Right renal pelvis (tissue), 4 donors: ENCODE data around the gene LRRTM3. TPM values are rescaled to one million over a fixed set of nuclear protein-coding genes. Genes with fewer than 3 reads are reported as not detected.
A peak's percentile ranks its signal among the peaks of the same experiment; 100 is the strongest.

Experiments
- DNase-seq, 4 donors: peaks; one replicate each; pipeline ENCODE4 v3.0.0-alpha.2; 2013; ENCODE audit warnings: low read depth in 4 of 4, low spot score in 3 of 4, missing footprints in 1 of 4
- polyA plus RNA-seq, 4 donors: library from polyadenylated mRNA; unstranded; fragments of 120-200 nt; gene quantifications; one replicate each; pipeline ENCODE4 v1.2.1, GENCODE V29; 2013; ENCODE audit not compliant: insufficient read length in 4 of 4

The LRRTM3 gene
- polyA plus RNA-seq, 4 donors = 4.2 to 6.6 (median 5.3) TPM

DNA sequence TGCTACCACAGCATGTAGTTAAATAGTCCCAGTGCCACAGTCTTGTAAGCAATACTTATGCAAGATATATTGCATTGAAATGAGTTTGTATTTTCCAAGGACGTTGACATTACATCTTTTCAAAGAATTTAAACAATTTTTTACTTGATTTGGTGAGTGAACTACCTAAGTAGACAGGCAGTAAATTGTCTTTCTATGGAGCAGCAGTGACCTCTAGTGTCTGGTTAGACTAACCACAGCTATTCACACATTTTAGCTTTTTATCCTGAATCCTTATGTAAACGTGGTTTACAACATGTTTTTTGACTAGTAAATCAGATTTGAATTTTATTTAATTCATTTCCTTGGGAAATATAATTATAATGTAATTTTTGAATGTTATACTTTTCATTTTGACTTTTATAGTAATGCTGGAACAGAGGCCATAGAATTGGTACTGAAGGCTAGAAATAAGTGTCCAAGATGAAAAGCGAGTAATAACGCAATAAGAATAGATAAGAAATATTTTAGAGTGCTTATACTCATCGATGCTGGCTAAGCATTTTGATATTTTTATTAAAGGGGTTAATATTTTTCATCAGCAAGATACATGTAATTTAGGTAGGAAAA, 5.6 kb downstream of the LRRTM3 start:
- DNase-seq = peak in 3 of 4 donors; percentile 47 to 61 (median 54)

DNA sequence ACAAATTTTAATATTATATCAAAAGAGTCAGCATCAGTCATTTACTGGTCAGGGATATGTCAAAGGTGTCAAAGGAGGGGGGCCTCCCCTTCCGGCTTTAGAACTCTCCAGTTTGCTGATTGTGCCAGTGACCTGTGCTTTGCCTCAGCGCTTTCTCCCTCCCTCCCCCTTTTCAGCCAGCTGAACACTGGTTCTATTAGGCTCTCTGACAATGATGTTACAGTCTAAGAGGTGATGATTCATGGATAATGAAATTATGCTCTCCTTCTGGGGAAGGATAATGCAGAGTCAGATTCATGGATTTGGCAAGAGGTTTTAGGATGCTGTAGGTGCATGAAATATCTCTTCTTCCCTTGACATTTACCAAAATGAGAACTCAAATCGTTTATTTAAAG, 6.1 kb downstream of the LRRTM3 start:
- no peak for DNase-seq

DNA sequence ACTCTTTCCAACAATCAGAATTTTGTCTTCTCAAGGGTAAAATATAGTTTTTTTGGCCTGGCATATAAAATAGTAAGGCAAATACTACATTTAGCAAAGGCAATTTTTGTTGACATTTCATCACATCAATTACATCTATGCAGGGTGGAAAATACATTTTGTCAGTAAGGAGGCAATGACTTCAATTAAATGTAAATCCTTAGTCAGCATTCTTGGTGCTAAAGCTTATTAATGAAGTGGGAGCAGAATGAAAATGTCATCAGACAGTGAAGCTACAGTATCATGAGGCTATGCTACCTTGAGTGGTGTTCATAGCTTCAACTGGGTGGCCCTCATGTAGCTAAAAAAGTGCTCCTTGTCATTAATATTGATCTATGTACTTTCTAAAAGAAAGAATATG, 8.9 kb downstream of the LRRTM3 start:
- no peak for DNase-seq

DNA sequence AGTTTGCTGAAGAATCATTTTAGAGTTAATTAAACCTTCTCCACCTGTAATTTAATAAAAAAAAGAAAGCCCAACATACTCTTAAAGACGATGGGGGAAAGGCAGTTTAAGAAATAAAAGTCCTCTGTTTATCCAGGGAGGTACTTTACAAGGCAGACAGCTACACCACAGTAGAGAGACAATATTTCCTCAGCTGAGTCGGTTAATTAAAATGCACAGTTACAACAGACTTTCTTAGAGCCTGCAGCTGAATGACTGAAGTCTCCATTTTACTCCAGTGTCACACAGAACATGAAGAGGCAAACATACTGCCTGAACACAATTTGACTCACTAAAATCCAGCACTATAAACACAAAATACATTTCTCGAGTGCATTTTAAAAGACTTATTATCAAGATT, 15.1 kb downstream of the LRRTM3 start:
- DNase-seq = no peak

DNA sequence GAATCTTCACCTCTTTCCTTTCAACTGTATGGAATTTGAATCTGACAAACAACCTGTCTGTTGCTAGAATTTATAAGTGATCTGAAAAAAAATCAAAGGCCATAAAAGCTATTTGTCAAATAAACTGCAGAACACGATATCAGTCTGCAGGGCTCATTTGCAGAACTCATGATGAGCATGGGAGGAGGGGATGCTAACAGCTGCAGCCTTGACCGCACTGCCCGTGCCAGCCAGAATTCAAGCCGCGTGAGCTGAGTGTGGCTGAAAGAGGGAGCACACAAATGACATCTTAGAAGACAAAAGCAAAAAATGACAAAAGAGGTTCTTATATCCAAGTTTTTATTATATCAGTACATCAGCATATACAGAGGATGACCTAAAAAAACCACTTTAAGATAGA, 15.7 kb downstream of the LRRTM3 start:
- DNase-seq = no peak

DNA sequence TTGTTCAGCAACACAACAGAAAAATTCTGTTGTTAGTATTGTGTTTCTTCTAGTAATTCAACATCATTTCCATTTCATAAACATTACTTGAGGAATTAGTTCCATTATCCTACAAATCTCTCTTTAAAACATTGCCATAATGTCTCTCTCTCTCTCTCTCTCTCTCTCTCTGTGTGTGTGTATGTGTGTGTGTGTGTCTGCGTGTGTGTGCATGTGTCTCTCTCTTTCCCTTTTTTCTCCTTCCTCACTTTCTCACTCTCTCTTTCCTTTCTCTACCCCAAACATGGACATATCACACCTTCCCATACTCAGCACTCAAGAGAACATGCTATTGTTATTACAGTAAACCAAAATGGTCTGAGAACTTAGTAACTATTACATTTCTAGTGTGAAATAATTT, 16.6 kb downstream of the LRRTM3 start:
- DNase-seq = no peak

DNA sequence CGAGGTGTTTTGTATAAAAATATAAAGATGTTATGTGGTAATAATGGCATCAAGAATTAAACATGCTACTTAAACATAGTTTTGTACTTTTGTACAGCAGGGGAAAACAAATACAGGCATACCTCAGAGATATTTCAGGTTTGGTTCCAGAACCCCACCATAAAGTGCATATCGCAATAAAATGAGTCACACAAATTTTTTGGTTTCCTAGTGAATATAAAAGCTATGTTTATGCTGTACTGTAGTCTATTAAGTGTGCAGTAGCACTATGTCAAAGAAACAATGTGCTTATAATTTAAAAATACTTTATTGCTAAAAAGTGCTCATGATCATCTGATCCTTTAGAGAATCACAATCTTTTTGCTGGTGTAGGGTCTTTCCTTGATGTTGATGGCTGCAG, 17.8 kb downstream of the LRRTM3 start:
- DNase-seq = no peak

DNA sequence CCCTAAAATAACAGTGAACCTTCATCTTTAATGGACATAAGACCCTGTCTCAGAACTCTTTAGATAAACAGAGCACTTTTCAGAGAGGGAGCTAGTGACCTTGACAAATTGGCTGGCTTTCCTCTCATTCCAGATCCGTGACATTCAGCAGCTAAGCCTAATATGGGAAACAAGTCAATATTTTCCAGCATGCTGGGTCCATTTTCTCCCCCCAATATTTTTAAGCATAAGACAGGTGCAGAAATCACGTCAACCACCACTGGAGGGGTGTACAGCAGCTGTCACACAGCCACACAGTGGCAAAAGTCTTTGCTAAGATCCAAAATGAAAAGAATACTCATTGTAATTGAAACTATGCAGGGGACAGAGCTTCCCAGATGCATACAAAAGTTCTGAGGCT, 26.1 kb downstream of the LRRTM3 start:
- no peak for DNase-seq

DNA sequence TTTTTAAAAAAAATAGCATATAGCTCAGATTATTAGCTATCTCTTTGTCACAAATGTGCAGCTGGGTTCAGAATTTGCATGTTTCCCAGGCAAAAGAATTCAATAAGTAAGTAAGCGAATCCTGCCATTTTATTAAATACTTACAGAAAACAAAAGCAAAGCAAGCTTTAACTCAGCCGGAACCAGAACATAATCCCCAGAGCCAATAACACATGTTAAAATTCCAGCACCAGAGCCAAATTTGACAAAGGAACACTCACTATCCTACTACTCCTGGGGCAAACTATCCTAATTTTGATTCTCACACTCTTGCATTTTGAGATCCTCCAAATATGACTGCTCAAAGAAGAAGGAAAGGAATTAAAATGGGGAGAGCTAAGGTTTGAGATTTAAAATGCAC, 32.6 kb downstream of the LRRTM3 start:
- DNase-seq = no peak

DNA sequence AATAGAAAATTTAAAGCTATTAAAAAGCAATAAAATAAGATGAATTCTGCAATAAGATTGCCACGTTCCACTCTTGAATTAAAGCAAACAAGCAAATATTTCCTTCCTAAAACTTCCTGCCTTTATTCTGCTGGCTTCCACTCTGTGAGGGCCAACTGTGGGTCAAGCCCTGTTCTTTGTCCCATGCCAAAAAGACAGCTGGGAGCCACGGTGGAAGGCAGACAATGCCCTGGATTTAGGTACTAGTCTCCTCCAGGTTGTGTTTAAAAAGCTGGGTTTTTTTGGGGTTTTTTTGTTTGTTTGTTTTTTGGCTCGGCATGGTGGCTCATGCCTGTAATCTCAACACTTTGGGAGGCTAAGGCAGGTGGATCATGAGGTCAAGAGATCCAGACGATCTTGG, 39.1 kb downstream of the LRRTM3 start:
- no peak for DNase-seq

DNA sequence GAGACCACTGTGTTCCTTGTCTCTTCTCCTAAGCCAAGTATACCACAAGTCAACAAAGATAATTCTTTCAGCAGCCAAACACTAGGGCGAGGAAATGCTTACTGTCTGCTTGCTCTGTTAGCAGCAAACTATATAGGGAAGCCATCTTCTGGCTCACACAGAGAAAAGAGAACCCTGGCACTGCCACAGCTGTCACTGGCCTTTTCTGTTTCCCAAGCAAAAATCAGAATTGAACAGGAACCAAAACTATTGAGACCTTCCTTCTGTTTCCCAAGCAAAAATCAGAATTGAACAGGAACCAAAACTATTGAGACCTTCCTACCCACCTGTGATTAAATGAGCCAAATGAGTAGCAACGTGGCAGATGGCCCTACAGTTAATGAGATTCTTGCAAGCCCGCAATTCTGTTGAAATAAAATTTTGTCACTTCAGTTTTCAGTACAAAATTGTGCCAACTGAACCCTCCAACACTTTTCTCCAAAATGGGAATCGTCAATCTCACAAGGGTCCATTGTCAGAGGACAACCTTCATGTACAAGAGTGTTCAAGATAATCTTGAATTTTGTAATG, 54.5 kb downstream of the LRRTM3 start:
- no peak for DNase-seq

DNA sequence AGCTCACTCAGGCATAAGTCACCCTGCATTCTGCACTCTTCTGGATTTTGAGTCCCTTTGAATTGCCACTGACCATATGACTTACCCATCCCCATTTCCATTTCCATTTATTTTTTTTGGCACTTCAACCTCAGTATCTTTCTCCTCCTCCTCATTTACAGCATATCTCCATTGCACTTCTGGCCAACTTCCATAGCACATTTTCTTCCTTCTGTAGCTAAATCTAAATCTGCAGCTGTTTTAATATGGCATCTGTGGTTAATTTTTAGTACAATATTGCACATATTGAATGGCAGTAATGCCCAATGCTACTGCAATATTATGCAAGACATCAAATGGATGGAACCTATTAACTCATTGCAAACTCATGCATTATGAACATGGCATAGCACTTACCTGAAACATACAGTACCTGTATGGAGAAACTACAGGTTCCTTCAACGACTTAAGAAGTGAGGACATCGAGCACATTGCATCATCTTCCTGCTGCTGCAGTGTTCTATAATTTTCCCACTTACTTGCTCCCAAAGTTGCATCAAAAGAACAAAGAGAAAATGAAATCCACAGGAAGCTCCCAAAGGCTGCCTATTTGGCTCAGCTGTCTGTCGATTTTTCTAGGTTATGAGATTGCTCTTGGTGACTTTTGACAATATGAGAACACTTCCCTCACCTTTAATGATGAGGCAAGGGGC, 55.7 kb downstream of the LRRTM3 start:
- DNase-seq = no peak

DNA sequence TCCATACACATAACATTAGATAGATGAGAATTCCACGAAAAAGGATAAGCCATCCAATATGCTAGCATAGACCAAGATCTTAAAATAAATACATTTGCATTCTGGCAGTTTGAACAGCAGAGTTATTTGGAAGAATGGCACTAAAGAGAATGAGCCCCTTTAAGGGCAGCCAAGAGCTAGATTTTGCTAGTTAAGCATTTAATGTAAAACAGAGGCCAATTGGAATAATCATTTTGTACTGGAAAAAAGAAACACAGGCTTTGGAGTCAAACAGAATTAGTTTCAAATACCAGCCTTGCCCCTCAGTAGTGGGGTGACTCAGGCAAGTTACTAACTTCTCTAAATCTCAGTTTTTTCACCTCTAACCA, 56.2 kb downstream of the LRRTM3 start:
- no peak for DNase-seq

DNA sequence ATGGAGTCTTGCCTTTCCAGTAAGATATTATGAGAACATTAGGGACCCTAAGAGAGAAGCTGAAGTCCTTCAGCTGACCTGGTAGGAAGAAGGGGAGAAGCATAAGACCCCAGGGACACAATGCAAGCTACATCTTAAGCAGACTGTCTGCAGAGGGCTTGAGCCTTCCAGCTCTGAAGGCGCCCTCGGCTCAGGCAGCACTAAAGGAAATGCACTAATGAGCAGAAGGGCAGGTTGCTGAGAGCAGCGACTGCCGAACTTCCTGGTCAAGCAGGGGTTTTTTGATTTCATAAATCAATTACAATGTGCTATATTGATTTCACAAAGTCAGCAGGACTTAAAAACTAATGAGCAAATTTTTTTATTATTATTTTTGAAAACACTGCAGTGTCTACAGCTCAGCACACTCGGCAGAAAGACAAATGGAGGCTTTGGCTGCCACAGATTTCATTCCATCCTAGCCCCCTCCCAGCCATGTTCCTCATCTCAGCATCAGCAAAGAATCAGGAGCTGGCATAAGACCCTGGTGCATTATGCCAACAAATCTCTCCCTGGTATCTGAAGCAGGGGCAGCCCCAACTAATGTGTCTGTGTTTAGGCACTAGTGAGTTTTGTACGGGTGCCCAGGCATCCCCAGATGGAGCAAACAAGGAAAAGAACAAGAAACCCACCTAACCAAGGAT, 57.1 kb downstream of the LRRTM3 start:
- no peak for DNase-seq

DNA sequence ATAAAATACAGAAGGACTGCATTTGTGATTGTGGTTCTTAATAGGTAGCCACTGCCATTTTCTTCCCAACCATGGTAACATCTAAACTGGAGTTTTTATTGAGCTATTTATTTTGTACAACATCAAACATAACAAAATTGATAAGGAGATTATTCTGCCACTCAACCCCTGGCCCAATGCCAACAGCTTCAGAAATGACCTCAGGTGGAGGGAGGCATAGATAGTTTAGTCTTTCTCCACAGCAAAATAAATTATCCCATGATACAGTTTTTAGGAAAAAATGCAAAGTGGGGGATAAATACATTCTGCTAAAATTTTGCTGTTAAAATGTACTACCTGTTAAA, 57.6 kb downstream of the LRRTM3 start:
- no peak for DNase-seq

DNA sequence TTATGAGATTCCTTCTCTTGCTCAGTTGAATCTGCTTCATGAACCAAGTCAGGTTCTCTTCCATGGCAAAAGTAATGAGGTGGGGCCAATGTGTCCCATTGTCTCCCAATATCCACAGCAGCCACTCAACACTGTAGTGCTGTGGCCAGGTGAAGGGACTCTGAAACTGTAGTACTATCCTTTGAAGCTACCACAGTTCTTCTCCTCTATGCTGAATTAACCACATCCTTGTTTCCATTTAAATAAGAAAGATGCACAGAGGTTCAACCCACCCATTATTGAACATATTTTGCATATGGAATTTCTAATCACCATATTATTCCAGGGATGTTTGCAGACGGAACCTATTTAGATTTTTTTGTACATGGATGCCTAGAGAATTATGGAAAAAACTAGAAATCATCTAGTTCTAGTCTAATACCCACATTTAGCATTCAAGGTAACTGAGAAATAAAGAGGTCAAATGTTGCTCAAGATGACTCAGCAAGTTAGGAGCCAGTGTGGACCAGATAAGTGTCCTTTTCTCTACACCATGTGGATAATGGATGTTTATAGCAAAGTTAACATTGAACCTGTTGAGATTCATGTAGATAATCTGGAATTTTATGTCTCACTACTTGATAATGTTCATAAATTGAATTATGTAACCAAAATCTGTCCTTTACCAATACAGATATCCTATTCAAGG, 64.5 kb downstream of the LRRTM3 start:
- DNase-seq = no peak

DNA sequence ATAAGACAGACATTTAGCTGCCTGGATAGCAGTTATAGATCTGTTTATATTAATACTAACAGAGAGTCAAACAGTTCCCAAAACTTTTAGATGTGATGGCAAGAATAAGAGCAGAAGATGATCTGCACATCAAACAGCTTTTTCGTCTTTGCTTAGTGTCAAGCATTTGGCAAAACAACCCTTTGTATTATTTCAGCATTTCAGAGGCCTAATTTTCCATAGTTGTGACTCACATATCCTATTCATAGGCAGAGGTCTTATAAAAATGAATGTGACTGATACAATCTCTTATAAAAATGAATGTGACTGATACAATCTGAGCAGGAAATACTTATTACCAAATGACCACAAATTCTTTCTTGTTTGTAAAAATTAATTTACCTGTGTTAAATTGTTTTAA, 71.2 kb downstream of the LRRTM3 start:
- no peak for DNase-seq

DNA sequence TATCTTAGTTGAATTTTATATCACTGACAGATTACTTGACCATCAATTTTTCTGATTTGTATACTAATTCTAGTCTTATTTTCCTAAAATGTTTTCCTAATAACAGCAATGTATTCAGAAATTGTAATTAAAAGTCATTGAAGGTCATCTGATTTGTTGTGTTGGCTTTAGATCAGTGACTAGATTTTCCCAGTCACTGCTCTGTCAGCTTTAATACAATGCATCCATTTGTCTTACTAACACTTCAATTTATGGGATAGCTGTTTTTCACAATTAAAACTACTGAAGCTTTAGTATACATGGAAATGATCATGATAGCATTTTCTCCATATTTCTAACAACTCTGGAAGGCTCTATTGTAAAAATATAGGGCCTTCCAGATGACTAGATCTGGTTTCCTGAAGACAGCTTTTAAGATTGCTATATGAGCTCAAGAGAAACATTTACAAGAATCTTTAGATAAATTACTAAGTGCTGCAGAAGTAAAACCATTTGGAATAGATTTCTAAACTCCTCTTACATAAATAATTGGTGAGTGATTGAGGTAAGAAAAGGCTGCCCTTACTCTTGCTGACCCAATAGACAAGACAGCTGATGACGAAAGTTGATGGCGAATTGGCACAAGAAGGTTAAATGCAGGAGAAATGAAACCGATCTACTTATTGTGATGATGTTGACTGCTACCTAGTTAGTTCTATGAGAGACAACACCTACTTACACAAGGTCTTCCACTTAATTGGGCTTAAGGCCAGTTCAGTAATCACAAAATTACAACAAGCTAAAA, 74.1 kb downstream of the LRRTM3 start:
- no peak for DNase-seq

DNA sequence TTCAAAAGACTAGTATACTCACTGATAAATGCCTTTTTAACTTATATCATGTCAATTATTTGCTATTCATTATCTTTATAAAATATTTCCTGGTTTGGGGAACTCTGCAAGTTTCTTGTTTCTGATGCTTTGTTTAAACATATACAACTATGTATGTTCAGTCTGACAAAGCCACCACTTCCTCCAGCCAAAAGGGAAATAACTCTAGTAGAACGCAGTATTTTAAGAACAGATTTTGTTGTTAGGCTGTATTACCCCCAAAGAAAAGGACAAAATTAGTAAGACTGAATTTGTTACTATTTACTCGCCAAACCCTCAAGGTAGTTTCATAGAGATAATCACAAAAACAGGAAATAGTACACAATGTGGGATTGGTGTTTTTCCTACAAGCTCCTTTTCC, 78.9 kb downstream of the LRRTM3 start:
- no peak for DNase-seq

DNA sequence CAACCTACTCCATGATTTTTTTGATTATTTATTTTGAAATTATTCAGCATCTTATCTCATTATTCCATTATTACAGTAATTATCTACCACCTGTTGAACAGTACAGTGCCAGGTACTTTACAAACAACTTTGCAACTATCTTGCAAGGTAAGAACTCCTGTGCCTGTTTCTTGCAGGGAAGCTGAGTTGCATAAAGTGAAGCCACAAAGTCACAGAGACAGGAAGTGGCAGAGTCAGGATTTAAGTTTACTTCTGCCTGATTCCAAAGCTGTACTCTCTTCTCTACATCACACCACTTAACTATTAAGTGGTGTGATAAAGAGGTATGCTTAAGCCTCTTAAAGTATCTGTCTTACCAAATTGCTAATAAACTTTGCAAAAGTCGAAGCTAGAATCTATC, 80.1 kb downstream of the LRRTM3 start:
- no peak for DNase-seq

DNA sequence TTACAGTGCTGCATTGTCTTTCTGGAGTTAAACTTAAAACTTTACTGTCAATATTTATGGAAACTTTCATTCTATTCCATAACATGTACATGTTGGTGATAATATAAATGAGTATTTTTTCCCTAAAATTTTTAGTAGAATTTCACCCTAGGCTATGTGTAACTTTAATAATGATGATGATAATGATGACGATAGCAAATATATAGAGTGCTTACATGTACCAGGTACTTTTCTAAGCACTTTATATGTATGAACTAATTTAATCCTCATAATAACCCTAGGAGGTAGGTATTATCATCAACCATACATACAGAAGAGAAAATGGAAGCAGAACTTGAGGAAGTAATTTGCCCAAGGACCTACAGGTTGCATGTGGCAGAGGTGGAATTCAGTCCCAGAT, 85.6 kb downstream of the LRRTM3 start:
- DNase-seq = no peak
